GM13977 (cell line): ENCODE results near the gene EFCAB8.

Source experiments
- DNase-seq: peaks from one replicate; pipeline ENCODE4 v3.0.0; 2012; ENCODE audit warnings: low spot score
- CTCF ChIP-seq: IDR thresholded peaks from 2 replicates; pipeline ENCODE4 v1.5.1; 2012; ENCODE audit warnings: mild to moderate bottlenecking, control low read depth; ENCODE audit not compliant: insufficient read depth; ENCODE audit errors: extremely low read depth, missing control alignments
- in situ Hi-C: fragments of 300-500 bp; cut with MboI; formaldehyde crosslinking; loops from one replicate; pipeline ENCODE4 v1.12.0; 2022; ENCODE audit warnings: low sequenced_read_pairs, low pct_unique_long_range_greater_than_20kb, mixed read lengths, inconsistent platforms; ENCODE audit not compliant: unreplicated experiment

EFCAB8 gene

GRCh38 chr20:33005132-33005566 lies 146.4 kb downstream of the EFCAB8 start:
- peak; percentile 49 for TF ChIP-seq CTCF
- DNase-seq = peak; percentile 66
- in situ Hi-C loops = no loop called here

GRCh38 chr20:33005908-33006775 lies 147.4 kb downstream of the EFCAB8 start:
- in situ Hi-C loops = no loop called here
- TF ChIP-seq CTCF = no peak
- DNase-seq = no peak

- in situ Hi-C loops = no loop called here
- TF ChIP-seq CTCF = no peak
- no peak for DNase-seq
These were observed 148.2 kb downstream of the EFCAB8 start for GRCh38 chr20:33006776-33007375.

- no peak for TF ChIP-seq CTCF
- no peak for DNase-seq
- in situ Hi-C loops = no loop called here
These were observed 148.9 kb downstream of the EFCAB8 start, which contains the start of gene BPIFB2 for GRCh38 chr20:33007376-33008335. Gene BPIFB2 (plus strand): TSS chr20:33007704. CDS start chr20:33008575, 871 bp downstream.

- no peak for DNase-seq
- in situ Hi-C loops = no loop called here
- TF ChIP-seq CTCF = no peak
These were observed 149.9 kb downstream of the EFCAB8 start for GRCh38 chr20:33008336-33009213.
